ENCODE measurements around the gene TCAP. TPM values are rescaled to one million over a fixed set of nuclear protein-coding genes. Genes with fewer than 3 reads are reported as not detected.

TCAP gene
- polyA plus RNA-seq (2013, experiment 1 of 4) = 2.3 TPM
- polyA plus RNA-seq (2013, experiment 2 of 4) = 2.0 TPM
- polyA plus RNA-seq (2013, experiment 3 of 4) = 1.7 TPM
- 2.6 TPM for polyA plus RNA-seq (2013, experiment 4 of 4)

GRCh38 chr17:39664581-39665561 lies at the start of gene TCAP:
TSS of gene TCAP (plus strand) at chr17:39665349. CDS start at chr17:39665360, 11 bp downstream.
- H3K4me3 ChIP-seq (ENCODE audit: insufficient read depth, low read depth, low read length) = no peak within 1 kb of the TSS
- peaks cover 45% of the 10 kb centered on the region for H3K27me3 ChIP-seq (ENCODE audit: control insufficient read depth, insufficient read depth, low read length, poor library complexity, severe bottlenecking)
- H3K4me1 ChIP-seq (ENCODE audit: control insufficient read depth, insufficient read depth, low read length) = peaks cover 26% of the 10 kb centered on the region
- H3K9me3 ChIP-seq (ENCODE audit: control insufficient read depth, low read length) = no peaks in the 10 kb centered on the region
- WGBS, 2 experiments = 75 to 76% methylated on average over 15 of the region's 15 CpGs
- H3K27ac ChIP-seq (ENCODE audit: insufficient read depth, low read depth, low read length, poor library complexity, severe bottlenecking) = no peak within 1 kb of the TSS
- no peaks in the 10 kb centered on the region for H3K36me3 ChIP-seq (ENCODE audit: control insufficient read depth, insufficient read depth, low read length)

GRCh38 chr17:39615434-39615833 lies 49.7 kb upstream of the TCAP start:
- no peaks in the 10 kb centered on the region for H3K9me3 ChIP-seq (ENCODE audit: control insufficient read depth, low read length)
- WGBS, 2 experiments = 62 to 63% methylated on average over 6 of the region's 6 CpGs
- H3K4me3 ChIP-seq (ENCODE audit: insufficient read depth, low read depth, low read length) = no peak overlapping the region
- H3K27me3 ChIP-seq (ENCODE audit: control insufficient read depth, insufficient read depth, low read length, poor library complexity, severe bottlenecking) = peaks cover 86% of the 10 kb centered on the region
- H3K36me3 ChIP-seq (ENCODE audit: control insufficient read depth, insufficient read depth, low read length) = no peaks in the 10 kb centered on the region
- no peaks in the 10 kb centered on the region for H3K4me1 ChIP-seq (ENCODE audit: control insufficient read depth, insufficient read depth, low read length)
- H3K27ac ChIP-seq (ENCODE audit: insufficient read depth, low read depth, low read length, poor library complexity, severe bottlenecking) = no peak overlapping the region

- no peak overlapping the region for H3K4me3 ChIP-seq (ENCODE audit: insufficient read depth, low read depth, low read length)
- H3K4me1 ChIP-seq (ENCODE audit: control insufficient read depth, insufficient read depth, low read length) = no peaks in the 10 kb centered on the region
- H3K27me3 ChIP-seq (ENCODE audit: control insufficient read depth, insufficient read depth, low read length, poor library complexity, severe bottlenecking) = peaks cover 86% of the 10 kb centered on the region
- 78 to 87% methylated on average over 3 of the region's 3 CpGs for WGBS, 2 experiments
- H3K36me3 ChIP-seq (ENCODE audit: control insufficient read depth, insufficient read depth, low read length) = no peaks in the 10 kb centered on the region
- H3K9me3 ChIP-seq (ENCODE audit: control insufficient read depth, low read length) = no peaks in the 10 kb centered on the region
- H3K27ac ChIP-seq (ENCODE audit: insufficient read depth, low read depth, low read length, poor library complexity, severe bottlenecking) = no peak overlapping the region
Observed at GRCh38 chr17:39617100-39617445, 48.1 kb upstream of the TCAP start.

- WGBS, 2 experiments = 1% methylated on average over 79 of the region's 79 CpGs
- Histone ChIP-seq H3K4me3 (ENCODE audit: insufficient read depth, low read depth, low read length) (peak overlapping the region; percentile 21), H3K36me3 (ENCODE audit: control insufficient read depth, insufficient read depth, low read length) (no peaks in the 10 kb centered on the region), H3K27me3 (ENCODE audit: control insufficient read depth, insufficient read depth, low read length, poor library complexity, severe bottlenecking) (peaks cover 88% of the 10 kb centered on the region), H3K4me1 (ENCODE audit: control insufficient read depth, insufficient read depth, low read length) (no peaks in the 10 kb centered on the region), H3K9me3 (ENCODE audit: control insufficient read depth, low read length) (no peaks in the 10 kb centered on the region), H3K27ac (ENCODE audit: insufficient read depth, low read depth, low read length, poor library complexity, severe bottlenecking) (no peak overlapping the region)
Observed at GRCh38 chr17:39617446-39618245, 47.5 kb upstream of the TCAP start.

GRCh38 chr17:39618246-39618913 lies 46.8 kb upstream of the TCAP start:
- H3K27ac ChIP-seq (ENCODE audit: insufficient read depth, low read depth, low read length, poor library complexity, severe bottlenecking) = no peak overlapping the region
- H3K9me3 ChIP-seq (ENCODE audit: control insufficient read depth, low read length) = no peaks in the 10 kb centered on the region
- H3K36me3 ChIP-seq (ENCODE audit: control insufficient read depth, insufficient read depth, low read length) = no peaks in the 10 kb centered on the region
- H3K4me1 ChIP-seq (ENCODE audit: control insufficient read depth, insufficient read depth, low read length) = no peaks in the 10 kb centered on the region
- WGBS, 2 experiments = 1% methylated on average over 33 of the region's 33 CpGs
- peak overlapping the region; percentile 21 for H3K4me3 ChIP-seq (ENCODE audit: insufficient read depth, low read depth, low read length)
- H3K27me3 ChIP-seq (ENCODE audit: control insufficient read depth, insufficient read depth, low read length, poor library complexity, severe bottlenecking) = peaks cover 90% of the 10 kb centered on the region

GRCh38 chr17:39618956-39619785 lies 46.0 kb upstream of the TCAP start:
- H3K36me3 ChIP-seq (ENCODE audit: control insufficient read depth, insufficient read depth, low read length) = no peaks in the 10 kb centered on the region
- no peak overlapping the region for H3K27ac ChIP-seq (ENCODE audit: insufficient read depth, low read depth, low read length, poor library complexity, severe bottlenecking)
- H3K9me3 ChIP-seq (ENCODE audit: control insufficient read depth, low read length) = no peaks in the 10 kb centered on the region
- no peak overlapping the region for H3K4me3 ChIP-seq (ENCODE audit: insufficient read depth, low read depth, low read length)
- 65 to 66% methylated on average over 13 of the region's 13 CpGs for WGBS, 2 experiments
- H3K4me1 ChIP-seq (ENCODE audit: control insufficient read depth, insufficient read depth, low read length) = no peaks in the 10 kb centered on the region
- peaks cover 98% of the 10 kb centered on the region for H3K27me3 ChIP-seq (ENCODE audit: control insufficient read depth, insufficient read depth, low read length, poor library complexity, severe bottlenecking)

- Histone ChIP-seq H3K4me3 (ENCODE audit: insufficient read depth, low read depth, low read length) (no peak overlapping the region), H3K9me3 (ENCODE audit: control insufficient read depth, low read length) (no peaks in the 10 kb centered on the region), H3K4me1 (ENCODE audit: control insufficient read depth, insufficient read depth, low read length) (no peaks in the 10 kb centered on the region), H3K27ac (ENCODE audit: insufficient read depth, low read depth, low read length, poor library complexity, severe bottlenecking) (no peak overlapping the region), H3K36me3 (ENCODE audit: control insufficient read depth, insufficient read depth, low read length) (no peaks in the 10 kb centered on the region), H3K27me3 (ENCODE audit: control insufficient read depth, insufficient read depth, low read length, poor library complexity, severe bottlenecking) (peaks cover 98% of the 10 kb centered on the region)
- WGBS, 2 experiments = 31 to 42% methylated on average over 1 of the region's 1 CpG
Observed at GRCh38 chr17:39619786-39620101, 45.4 kb upstream of the TCAP start.

- H3K4me3 ChIP-seq (ENCODE audit: insufficient read depth, low read depth, low read length) = no peak overlapping the region
- H3K9me3 ChIP-seq (ENCODE audit: control insufficient read depth, low read length) = no peaks in the 10 kb centered on the region
- no peak overlapping the region for H3K27ac ChIP-seq (ENCODE audit: insufficient read depth, low read depth, low read length, poor library complexity, severe bottlenecking)
- H3K36me3 ChIP-seq (ENCODE audit: control insufficient read depth, insufficient read depth, low read length) = no peaks in the 10 kb centered on the region
- peaks cover 98% of the 10 kb centered on the region for H3K27me3 ChIP-seq (ENCODE audit: control insufficient read depth, insufficient read depth, low read length, poor library complexity, severe bottlenecking)
- 13 to 14% methylated on average over 26 of the region's 26 CpGs for WGBS, 2 experiments
- H3K4me1 ChIP-seq (ENCODE audit: control insufficient read depth, insufficient read depth, low read length) = no peaks in the 10 kb centered on the region
Observed at GRCh38 chr17:39621523-39622379, 43.4 kb upstream of the TCAP start.

Measured in ectodermal cell (in vitro differentiated cells).